GM23338 (cell line): Measurements from ENCODE around the gene PHYHD1. TPM values are rescaled to one million over a fixed set of nuclear protein-coding genes. Genes with fewer than 3 reads are reported as not detected.

ENCODE experiments used
- ATAC-seq: fragments of 200-7000 bp; cut with Tn5 transposase; 3 replicates; pipeline ENCODE4 v1.9.1; 2020
- DNase-seq: peaks from one replicate; pipeline ENCODE4 v3.0.0-alpha.2; 2015; ENCODE audit warnings: low spot score
- H2AFZ ChIP-seq: fragments of 200-600 bp; sonication (generic); 2 replicates; pipeline ENCODE4 v1.8.0; 2016; ENCODE audit warnings: antibody characterized with exemption, mild to moderate bottlenecking, moderate library complexity
- H3F3A ChIP-seq: fragments of 200-600 bp; sonication (generic); replicated peaks from 2 replicates; pipeline ENCODE4 v1.8.0; 2017; ENCODE audit warnings: antibody characterized with exemption, mixed run types, low read depth
- H3K27ac ChIP-seq: fragments of 200-600 bp; sonication (generic); 2 replicates; pipeline ENCODE4 v1.6.1; 2016; ENCODE audit warnings: low read depth
- H3K27me3 ChIP-seq: fragments of 200-600 bp; sonication (generic); 2 replicates; pipeline ENCODE4 v1.8.0; 2016; ENCODE audit warnings: mild to moderate bottlenecking, mixed run types, moderate library complexity; ENCODE audit not compliant: insufficient read depth
- H3K36me3 ChIP-seq: fragments of 200-600 bp; sonication (generic); 2 replicates; pipeline ENCODE4 v1.8.0; 2016; ENCODE audit warnings: mild to moderate bottlenecking; ENCODE audit not compliant: insufficient read depth
- H3K4me1 ChIP-seq: fragments of 200-600 bp; sonication (generic); 2 replicates; pipeline ENCODE4 v1.8.0; 2016; ENCODE audit warnings: mild to moderate bottlenecking, moderate library complexity; ENCODE audit not compliant: insufficient read depth
- H3K4me2 ChIP-seq: fragments of 200-600 bp; sonication (generic); 2 replicates; pipeline ENCODE4 v1.7.1; 2017; ENCODE audit warnings: mixed run types
- H3K4me3 ChIP-seq: fragments of 200-600 bp; sonication (generic); 2 replicates; pipeline ENCODE4 v1.6.1; 2016; ENCODE audit warnings: mixed run types
- H3K79me2 ChIP-seq: fragments of 200-600 bp; sonication (generic); replicated peaks from 2 replicates; pipeline ENCODE4 v1.8.0; 2017; ENCODE audit warnings: mild to moderate bottlenecking; ENCODE audit not compliant: insufficient read depth
- H3K9me2 ChIP-seq: fragments of 200-600 bp; sonication (generic); 2 replicates; pipeline ENCODE4 v1.8.0; 2017; ENCODE audit not compliant: insufficient read depth
- H4K20me1 ChIP-seq: fragments of 200-600 bp; sonication (generic); replicated peaks from 2 replicates; pipeline ENCODE4 v1.8.0; 2017; ENCODE audit warnings: mild to moderate bottlenecking; ENCODE audit not compliant: insufficient read depth
- H3K27ac Mint-ChIP-seq: 2 replicates; pipeline ENCODE4 v1.8.0; 2020; ENCODE audit warnings: inconsistent platforms, mild to moderate bottlenecking, moderate library complexity, mixed read lengths
- H3K27me3 Mint-ChIP-seq: 3 replicates; pipeline ENCODE4 v1.8.0; 2022; ENCODE audit warnings: low read depth, mild to moderate bottlenecking, moderate library complexity, mixed read lengths, inconsistent platforms; ENCODE audit not compliant: insufficient read depth, poor library complexity
- H3K36me3 Mint-ChIP-seq: 3 replicates; pipeline ENCODE4 v1.8.0; 2021; ENCODE audit warnings: low read depth, mild to moderate bottlenecking, inconsistent platforms, moderate library complexity, mixed read lengths
- H3K4me1 Mint-ChIP-seq: 3 replicates; pipeline ENCODE4 v1.8.0; 2020; ENCODE audit warnings: mild to moderate bottlenecking, inconsistent platforms, mixed read lengths
- H3K4me3 Mint-ChIP-seq: 3 replicates; pipeline ENCODE4 v1.8.0; 2021; ENCODE audit warnings: moderate library complexity, mild to moderate bottlenecking, inconsistent platforms, mixed read lengths
- H3K9me3 Mint-ChIP-seq: 3 replicates; pipeline ENCODE4 v1.8.0; 2020; ENCODE audit warnings: moderate library complexity, mild to moderate bottlenecking, inconsistent platforms, mixed read lengths
- CREB1 ChIP-seq: fragments of 250-450 bp; sonication (Bioruptor Pico); IDR thresholded peaks from 2 replicates; pipeline ENCODE4 v1.5.0; 2020; ENCODE audit warnings: low read depth, mild to moderate bottlenecking, moderate library complexity
- CTCF ChIP-seq, 2 experiments: fragments of 200-600 bp in 1 of 2; sonication (generic) in 1 of 2; conservative IDR thresholded peaks; 2 replicates each; pipeline versions ENCODE4 v1.5.1 to v1.6.1; 2016 to 2017; ENCODE audit warnings: antibody characterized with exemption in 2 of 2, low read depth in 2 of 2, mild to moderate bottlenecking in 2 of 2, moderate library complexity in 1 of 2
- ETS1 ChIP-seq: IDR thresholded peaks from 2 replicates; pipeline ENCODE4 v1.6.1; 2016; ENCODE audit warnings: antibody characterized with exemption
- EZH2 ChIP-seq: fragments of 200-600 bp; sonication (generic); IDR thresholded peaks from one replicate; pipeline ENCODE4 v1.8.0; 2017; ENCODE audit warnings: antibody characterized with exemption, mild to moderate bottlenecking, low read depth; ENCODE audit not compliant: unreplicated experiment
- EZH2phosphoT487 ChIP-seq: fragments of 200-600 bp; sonication (generic); IDR thresholded peaks from one replicate; pipeline ENCODE4 v1.8.1; 2018; ENCODE audit warnings: antibody characterized with exemption; ENCODE audit not compliant: unreplicated experiment
- JUNB ChIP-seq: IDR thresholded peaks from one replicate; pipeline ENCODE4 v1.6.1; 2016; ENCODE audit warnings: antibody characterized with exemption; ENCODE audit not compliant: unreplicated experiment
- POLR2AphosphoS5 ChIP-seq: IDR thresholded peaks from 2 replicates; pipeline ENCODE4 v1.6.1; 2016; ENCODE audit warnings: antibody characterized with exemption, low read depth
- ZNF114 ChIP-seq: fragments of 250-450 bp; sonication (Bioruptor Pico); IDR thresholded peaks from 2 replicates; pipeline ENCODE4 v1.5.0; 2020; ENCODE audit warnings: mild to moderate bottlenecking, moderate library complexity
- ZNF331 ChIP-seq: fragments of 250-450 bp; sonication (Bioruptor Pico); IDR thresholded peaks from 2 replicates; pipeline ENCODE4 v1.5.0; 2020; ENCODE audit warnings: low read depth, mild to moderate bottlenecking, moderate library complexity
- ZNF462 ChIP-seq: fragments of 250-450 bp; sonication (Bioruptor Pico); IDR thresholded peaks from 2 replicates; pipeline ENCODE4 v1.5.0; 2020; ENCODE audit warnings: mild to moderate bottlenecking, moderate library complexity
- polyA plus RNA-seq: library from polyadenylated mRNA; unstranded; fragments of >200 nt; fragmentation: Nextera tagmentation; extraction: Ambion mirVana; gene quantifications from 2 replicates; pipeline ENCODE4 v1.2.1, GENCODE V29; 2016
- total RNA-seq: library from RNA; depleted of rRNA; stranded (reverse); fragments of >200 nt; shearing (Covaris generic); gene quantifications from 2 replicates; pipeline ENCODE4 v1.2.3, GENCODE V29; 2014

PHYHD1 gene
- total and polyA plus RNA-seq, 2 experiments from 2014 or later, result 10.4 to 16.8 TPM

- no peak overlapping the region for H2AFZ ChIP-seq
- 0 out of 2 replicates have a peak, but pooled peaks cover 3% of the 10 kb centered on the region for H3F3A ChIP-seq
- H3K4me3 ChIP-seq, result no peak overlapping the region
- H3K9me2 ChIP-seq, result no peaks in the 10 kb centered on the region
- Mint-ChIP-seq H3K4me1 (peaks cover 31% of the 10 kb centered on the region), H3K27me3 (peaks cover 12% of the 10 kb centered on the region), H3K4me3 (no peak overlapping the region), H3K36me3 (peaks cover 41% of the 10 kb centered on the region), H3K9me3 (no peaks in the 10 kb centered on the region), H3K27ac (no peak overlapping the region; the same call in 1 of the 2 replicates)
- TF ChIP-seq ZNF462 (CRISPR knock-in tag), result no peak
- TF ChIP-seq ZNF114 (CRISPR knock-in tag), result no peak
- TF ChIP-seq JUNB, result no peak
- TF ChIP-seq EZH2phosphoT487, result no peak
- no peak for TF ChIP-seq ETS1
- no peak for TF ChIP-seq EZH2
- no peak for TF ChIP-seq CTCF (conservative IDR thresholded peaks at IDR 0.05; ENCODE audit: low read depth in 2 of 2)
- TF ChIP-seq CREB1, result no peak
- TF ChIP-seq POLR2AphosphoS5, result no peak
- TF ChIP-seq ZNF331 (CRISPR knock-in tag), result no peak
- no peak overlapping the region for H3K27ac ChIP-seq
- peaks cover 11% of the 10 kb centered on the region for H3K4me1 ChIP-seq
- H4K20me1 ChIP-seq, result peaks cover 7% of the 10 kb centered on the region; the same call in 1 of the 2 replicates
- H3K36me3 ChIP-seq, result no peaks in the 10 kb centered on the region; the same call in 1 of the 2 replicates
- ATAC-seq, result no peak
- DNase-seq, result no peak
- no peak overlapping the region for H3K4me2 ChIP-seq
- H3K79me2 ChIP-seq, result peaks cover 9% of the 10 kb centered on the region
- no peaks in the 10 kb centered on the region for H3K27me3 ChIP-seq
These were observed 4.0 kb upstream of the PHYHD1 start for GRCh38 chr9:128916745-128917144.
